ENCODE results near the gene LCN12.
A peak's percentile ranks its signal among the peaks of the same experiment; 100 is the strongest.

LCN12 gene

GRCh38 chr9:136994180-136994887 lies 42.3 kb downstream of the LCN12 start:
- H3K4me3 ChIP-seq (ENCODE audit: low read length), result no peak overlapping the region
- no peak for TF ChIP-seq CTCF (IDR thresholded peaks at IDR 0.05; ENCODE audit: insufficient read depth, low read depth, low read length, missing control alignments)
- peak; percentile 20 for DNase-seq (ENCODE audit: low read depth)

DNA sequence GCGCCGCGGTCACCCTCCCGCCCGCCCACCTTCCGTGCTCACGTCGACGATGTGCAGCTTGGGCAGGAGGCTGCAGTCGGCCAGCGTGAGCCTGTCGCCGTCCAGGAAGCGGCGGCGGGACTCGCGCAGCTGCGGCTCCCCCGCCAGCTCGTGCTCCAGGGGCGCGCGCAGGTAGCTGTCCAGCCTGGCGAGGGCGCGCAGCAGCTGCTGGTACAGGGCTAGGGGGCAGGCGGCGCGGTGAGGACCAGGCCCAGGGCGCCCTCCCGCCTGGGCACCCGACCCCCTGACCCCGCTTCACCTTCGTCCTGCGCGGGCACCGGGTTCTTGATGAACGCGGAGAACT lies 42.8 kb downstream of the LCN12 start:
- DNase-seq (ENCODE audit: low read depth), result no peak
- peak overlapping the region; percentile 43 for H3K4me3 ChIP-seq (ENCODE audit: low read length)
- no peak for TF ChIP-seq CTCF (IDR thresholded peaks at IDR 0.05; ENCODE audit: insufficient read depth, low read depth, low read length, missing control alignments)

- H3K4me3 ChIP-seq (ENCODE audit: low read length), result peak overlapping the region; percentile 43
- DNase-seq (ENCODE audit: low read depth), result no peak
- TF ChIP-seq CTCF (IDR thresholded peaks at IDR 0.05; ENCODE audit: insufficient read depth, low read depth, low read length, missing control alignments), result no peak
Measured at GRCh38 chr9:136995362-136995761, 43.3 kb downstream of the LCN12 start.

DNA sequence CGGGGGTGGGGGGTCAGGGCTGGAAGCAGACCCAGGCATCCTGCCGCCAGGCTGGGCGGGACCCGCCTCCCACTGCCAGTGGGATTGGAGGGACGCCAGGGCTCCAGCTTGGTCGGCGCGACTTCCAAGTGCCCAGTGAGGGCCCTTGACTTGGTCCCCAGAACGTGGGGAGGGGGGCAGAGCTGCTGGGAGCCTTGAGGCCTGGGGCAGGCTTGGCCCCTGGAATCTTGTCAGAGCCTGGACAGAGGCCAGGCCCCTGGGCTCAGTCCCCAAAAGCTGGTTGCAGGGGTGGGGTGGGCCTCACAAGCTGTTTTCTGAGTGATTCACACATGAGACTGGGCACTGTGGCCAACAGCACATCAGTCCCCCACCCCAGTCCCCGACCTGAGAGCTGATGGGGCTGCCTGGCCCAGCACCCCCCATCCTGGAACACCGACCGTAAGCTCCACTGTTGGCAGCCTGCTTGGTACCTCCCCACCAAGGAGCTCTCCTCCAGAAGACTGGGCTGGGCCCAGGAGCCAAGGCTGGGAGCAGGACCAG lies 43.8 kb downstream of the LCN12 start:
- peak overlapping the region; percentile 43 for H3K4me3 ChIP-seq (ENCODE audit: low read length)
- no peak for TF ChIP-seq CTCF (IDR thresholded peaks at IDR 0.05; ENCODE audit: insufficient read depth, low read depth, low read length, missing control alignments)
- DNase-seq (ENCODE audit: low read depth), result peak; percentile 9

DNA sequence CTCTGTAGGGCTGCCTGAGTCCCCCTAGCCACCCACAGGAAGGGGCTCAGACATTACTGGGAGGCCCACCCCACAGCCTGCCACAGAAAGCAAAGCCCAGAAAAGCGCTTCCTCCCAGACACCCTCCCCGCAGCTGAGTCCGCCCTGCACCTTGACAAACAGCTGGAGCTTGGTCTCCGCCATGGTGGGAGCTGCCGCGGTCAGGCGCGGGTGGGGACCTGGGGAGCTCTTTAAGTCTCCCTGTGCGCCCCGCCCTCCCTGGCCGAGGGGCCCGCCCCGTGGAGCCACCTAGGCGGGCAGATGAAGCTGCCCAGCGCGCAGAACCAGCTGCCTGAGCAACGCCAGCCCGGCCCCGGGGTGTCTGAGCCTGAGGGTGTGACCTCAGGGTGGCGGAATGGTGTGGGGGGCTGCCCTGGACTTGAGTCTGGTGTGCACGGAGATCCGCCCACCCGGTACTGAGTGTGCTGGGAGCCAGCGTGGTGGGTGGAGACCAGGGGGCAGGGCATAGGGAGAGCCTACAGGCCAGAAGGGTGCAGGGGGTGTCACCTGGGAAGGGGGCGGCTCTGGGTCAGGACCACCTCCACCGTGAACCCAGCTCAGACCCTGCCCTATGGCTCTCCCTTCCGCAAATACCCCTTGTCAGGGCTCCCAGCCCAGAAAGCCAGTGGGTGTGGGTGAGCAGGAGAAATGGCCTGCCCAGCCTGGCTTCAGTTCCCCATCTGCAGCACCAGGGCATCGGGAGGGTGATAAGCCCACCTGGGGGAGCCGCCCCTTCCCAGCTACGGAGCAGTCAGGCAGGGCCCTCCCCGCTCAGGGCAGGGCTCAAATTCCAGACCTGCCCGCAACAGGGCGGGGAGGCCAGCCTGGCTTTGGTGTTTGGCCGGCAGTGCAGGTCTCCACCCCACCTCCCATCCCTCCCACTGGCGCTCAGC lies 44.6 kb downstream of the LCN12 start, which contains the start of gene CLIC3:
CLIC3 (minus strand) TSS at position 208 of the 932 bp plus-strand sequence; CDS start at position 183, 25 bp downstream.
- H3K4me3 ChIP-seq (ENCODE audit: low read length), result peak within 1 kb of the TSS; percentile 43

DNA sequence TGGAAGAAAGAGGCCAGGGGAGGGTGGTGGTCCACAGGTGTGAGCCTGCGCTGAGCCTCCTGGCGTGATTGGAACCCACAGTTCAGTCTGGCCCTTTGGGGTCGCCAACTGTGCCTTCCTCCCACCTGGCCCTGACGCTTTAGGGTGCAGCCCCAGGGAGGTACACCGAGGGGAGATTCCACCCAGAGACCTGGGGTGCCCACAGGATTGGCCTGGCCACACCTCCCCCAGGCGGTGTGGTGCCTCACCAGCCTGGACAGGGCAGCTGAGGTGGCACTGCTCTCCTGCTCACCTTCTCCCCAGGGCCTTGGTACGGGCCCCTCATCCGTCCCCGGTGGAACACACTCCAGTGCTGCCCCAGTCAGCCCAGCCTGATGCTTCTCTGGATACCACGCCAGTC lies 45.3 kb downstream of the LCN12 start:
- no peak overlapping the region for H3K4me3 ChIP-seq (ENCODE audit: low read length)
- no peak for TF ChIP-seq CTCF (IDR thresholded peaks at IDR 0.05; ENCODE audit: insufficient read depth, low read depth, low read length, missing control alignments)
- no peak for DNase-seq (ENCODE audit: low read depth)

More for the DNA sequence above, 44.6 kb downstream of the LCN12 start, which contains the start of gene CLIC3:
- peak; percentile 34 for DNase-seq (ENCODE audit: low read depth)
- TF ChIP-seq CTCF (IDR thresholded peaks at IDR 0.05; ENCODE audit: insufficient read depth, low read depth, low read length, missing control alignments), result no peak

Measured in epithelial cell of esophagus (primary cell).